Gastroesophageal sphincter (tissue), 4 donors: ENCODE results near the gene SLC9A3. TPM values are rescaled to one million over a fixed set of nuclear protein-coding genes. Genes with fewer than 3 reads are reported as not detected.

Experiments
- ATAC-seq: fragments of 150-250 bp; one replicate; pipeline ENCODE4 v1.9.1; 2016; ENCODE audit warnings: mild to moderate bottlenecking, moderate library complexity
- H3K27ac ChIP-seq, 4 donors: fragments of 200-600 bp; sonication (generic) in 3 of 4; 1 replicate in 3 of 4; 2 replicates in 1 of 4; pipeline ENCODE4 v1.5.1; 2016 to 2019
- H3K27me3 ChIP-seq: fragments of 200-600 bp; sonication (generic); one replicate; pipeline ENCODE4 v1.5.1; 2019
- H3K36me3 ChIP-seq, 2 donors: fragments of 200-600 bp; sonication (generic); one replicate each; pipeline ENCODE4 v1.5.1; 2019; ENCODE audit warnings: control low read depth in 1 of 2
- H3K4me1 ChIP-seq, 3 donors: fragments of 200-600 bp; sonication (generic); 1 replicate in 2 of 3; 2 replicates in 1 of 3; pipeline ENCODE4 v1.5.1; 2016 to 2019; ENCODE audit warnings: control low read depth in 2 of 3
- H3K4me3 ChIP-seq, 2 donors: fragments of 200-600 bp; sonication (generic); one replicate each; pipeline ENCODE4 v1.5.1; 2019; ENCODE audit warnings: mild to moderate bottlenecking in 1 of 2, moderate library complexity in 1 of 2
- H3K9me3 ChIP-seq, 3 donors: fragments of 200-600 bp; sonication (generic); one replicate each; pipeline ENCODE4 v1.5.1; 2017 to 2019; ENCODE audit warnings: control low read depth in 2 of 3
- CTCF ChIP-seq, 4 experiments: fragments of 200-600 bp in 2 of 4; fragments of 450-650 bp in 2 of 4; sonication (generic) in 1 of 4; IDR thresholded peaks; one replicate each; pipeline ENCODE4 v1.5.1; 2017 to 2019; ENCODE audit warnings: antibody characterized with exemption in 4 of 4, mild to moderate bottlenecking in 2 of 4, moderate library complexity in 2 of 4
- EP300 ChIP-seq: sonication (generic); formaldehyde crosslinking; IDR thresholded peaks from one replicate; pipeline ENCODE4 v1.6.1; 2017; ENCODE audit warnings: antibody characterized with exemption, mild to moderate bottlenecking
- POLR2A ChIP-seq, 2 donors: fragments of 450-650 bp; IDR thresholded peaks; one replicate each; pipeline ENCODE4 v1.6.1; 2017; ENCODE audit warnings: antibody characterized with exemption in 2 of 2, mild to moderate bottlenecking in 2 of 2, moderate library complexity in 1 of 2
- POLR2AphosphoS5 ChIP-seq: sonication (generic); formaldehyde crosslinking; IDR thresholded peaks from one replicate; pipeline ENCODE4 v1.6.1; 2017; ENCODE audit warnings: antibody characterized with exemption
- WGBS, 2 donors: methylation state at CpG; one replicate each; pipeline ENCODE4 v1.1.5; 2018; ENCODE audit warnings: low coverage in 1 of 2; 5-methylcytosine and 5-hydroxymethylcytosine counted together
- total RNA-seq, 4 donors: library from RNA; depleted of rRNA; stranded (reverse); fragments of >200 nt; gene quantifications; one replicate each; pipeline ENCODE4 v1.1.0, GENCODE V29; 2016

Gene SLC9A3
- total RNA-seq, 4 donors from 2014 or later = 2.6 to 3.9 (median 2.8) TPM

- TF ChIP-seq POLR2AphosphoS5 (no peak), POLR2A (IDR thresholded peaks at IDR 0.05) (no peak), CTCF (IDR thresholded peaks at IDR 0.05) (no peak), EP300 (no peak)
- 60 to 70% methylated on average over 1 to 12 of the region's 30 CpGs for WGBS, 2 donors
- Histone ChIP-seq H3K27me3 (peaks cover 66% of the 10 kb centered on the region), H3K4me3 (no peak overlapping the region), H3K27ac (no peak overlapping the region), H3K9me3 (no peaks in the 10 kb centered on the region), H3K4me1 (no peaks in the 10 kb centered on the region), H3K36me3 (no peaks in the 10 kb centered on the region)
- ATAC-seq = no peak
Measured at GRCh38 chr5:543755-544674, 19.8 kb upstream of the SLC9A3 start.

- H3K4me1 ChIP-seq = no peaks in the 10 kb centered on the region
- WGBS, 2 donors = 88 to 96% methylated on average over 4 to 5 of the region's 5 CpGs
- peaks cover 71% of the 10 kb centered on the region for H3K27me3 ChIP-seq
- H3K9me3 ChIP-seq = no peaks in the 10 kb centered on the region
- no peak for ATAC-seq
- H3K4me3 ChIP-seq = no peak overlapping the region
- TF ChIP-seq POLR2A (IDR thresholded peaks at IDR 0.05) = no peak
- no peak for TF ChIP-seq CTCF (IDR thresholded peaks at IDR 0.05)
- H3K27ac ChIP-seq = no peak overlapping the region
- no peaks in the 10 kb centered on the region for H3K36me3 ChIP-seq
Measured at GRCh38 chr5:543351-543750, 19.1 kb upstream of the SLC9A3 start.

GRCh38 chr5:542319-543311, 18.4 kb upstream of the SLC9A3 start:
- no peak overlapping the region for H3K4me3 ChIP-seq
- TF ChIP-seq CTCF (IDR thresholded peaks at IDR 0.05) = no peak
- TF ChIP-seq POLR2A (IDR thresholded peaks at IDR 0.05) = no peak
- no peak for TF ChIP-seq POLR2AphosphoS5
- no peak for TF ChIP-seq EP300
- no peaks in the 10 kb centered on the region for H3K4me1 ChIP-seq
- no peaks in the 10 kb centered on the region for H3K9me3 ChIP-seq
- peaks cover 71% of the 10 kb centered on the region for H3K27me3 ChIP-seq
- WGBS, 2 donors = 86% methylated on average over 4 to 23 of the region's 32 CpGs
- no peak overlapping the region for H3K27ac ChIP-seq
- H3K36me3 ChIP-seq = no peaks in the 10 kb centered on the region
- no peak for ATAC-seq

GRCh38 chr5:541539-542318, 17.5 kb upstream of the SLC9A3 start:
- H3K27me3 ChIP-seq = peaks cover 68% of the 10 kb centered on the region

More at GRCh38 chr5:541539-542318, 17.5 kb upstream of the SLC9A3 start:
- ATAC-seq = no peak
- Histone ChIP-seq H3K36me3 (no peaks in the 10 kb centered on the region), H3K4me1 (no peaks in the 10 kb centered on the region), H3K4me3 (no peak overlapping the region), H3K9me3 (no peaks in the 10 kb centered on the region), H3K27ac (no peak overlapping the region)
- WGBS, 2 donors = 78% methylated on average over 13 of the region's 24 CpGs; no CpG with 5 or more reads in 1 of the 2 donors
- no peak for TF ChIP-seq POLR2AphosphoS5
- no peak for TF ChIP-seq EP300
- TF ChIP-seq CTCF (IDR thresholded peaks at IDR 0.05) = no peak
- TF ChIP-seq POLR2A (IDR thresholded peaks at IDR 0.05) = no peak
